ENCODE data around the gene HMCN1.

The HMCN1 gene

DNA sequence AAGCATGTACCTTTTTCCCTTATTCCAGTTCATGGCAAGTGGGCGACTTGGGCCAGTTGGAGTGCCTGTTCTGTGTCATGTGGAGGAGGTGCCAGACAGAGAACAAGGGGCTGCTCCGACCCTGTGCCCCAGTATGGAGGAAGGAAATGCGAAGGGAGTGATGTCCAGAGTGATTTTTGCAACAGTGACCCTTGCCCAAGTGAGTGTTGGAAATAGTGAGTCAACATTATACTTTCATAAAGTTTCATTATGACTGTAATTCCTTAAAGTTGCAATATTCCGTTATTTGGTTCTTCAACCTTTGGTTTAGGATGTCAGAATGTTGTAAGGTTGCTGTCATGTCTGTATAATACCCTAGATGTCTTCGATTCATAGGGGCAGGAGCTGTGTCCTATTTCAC, 410.3 kb downstream of the HMCN1 start:
- Histone ChIP-seq H3K4me1 (ENCODE audit: insufficient read depth, low read length, severe bottlenecking) (no peaks in the 10 kb centered on the region), H3K27me3 (ENCODE audit: insufficient read depth, low read length) (no peaks in the 10 kb centered on the region), H4K20me1 (ENCODE audit: insufficient read depth, low read length) (no peaks in the 10 kb centered on the region), H3K9me3 (ENCODE audit: low read length) (no peaks in the 10 kb centered on the region), H3K27ac (ENCODE audit: low read depth, low read length, poor library complexity, severe bottlenecking) (no peak overlapping the region), H3K79me2 (ENCODE audit: insufficient read depth, low read length) (no peaks in the 10 kb centered on the region), H3K9me2 (ENCODE audit: low read depth, low read length) (no peaks in the 10 kb centered on the region), H3K4me2 (ENCODE audit: low read length) (no peak overlapping the region), H2AFZ (ENCODE audit: low read length) (no peak overlapping the region), H3F3A (ENCODE audit: insufficient read depth, low read length) (no peaks in the 10 kb centered on the region), H3K9ac (ENCODE audit: low read length) (no peak overlapping the region), H3K4me3 (ENCODE audit: low read depth, low read length, poor library complexity, severe bottlenecking) (no peak overlapping the region), H3K36me3 (ENCODE audit: insufficient read depth, low read length) (no peaks in the 10 kb centered on the region)
- TF ChIP-seq, protein P1, sequence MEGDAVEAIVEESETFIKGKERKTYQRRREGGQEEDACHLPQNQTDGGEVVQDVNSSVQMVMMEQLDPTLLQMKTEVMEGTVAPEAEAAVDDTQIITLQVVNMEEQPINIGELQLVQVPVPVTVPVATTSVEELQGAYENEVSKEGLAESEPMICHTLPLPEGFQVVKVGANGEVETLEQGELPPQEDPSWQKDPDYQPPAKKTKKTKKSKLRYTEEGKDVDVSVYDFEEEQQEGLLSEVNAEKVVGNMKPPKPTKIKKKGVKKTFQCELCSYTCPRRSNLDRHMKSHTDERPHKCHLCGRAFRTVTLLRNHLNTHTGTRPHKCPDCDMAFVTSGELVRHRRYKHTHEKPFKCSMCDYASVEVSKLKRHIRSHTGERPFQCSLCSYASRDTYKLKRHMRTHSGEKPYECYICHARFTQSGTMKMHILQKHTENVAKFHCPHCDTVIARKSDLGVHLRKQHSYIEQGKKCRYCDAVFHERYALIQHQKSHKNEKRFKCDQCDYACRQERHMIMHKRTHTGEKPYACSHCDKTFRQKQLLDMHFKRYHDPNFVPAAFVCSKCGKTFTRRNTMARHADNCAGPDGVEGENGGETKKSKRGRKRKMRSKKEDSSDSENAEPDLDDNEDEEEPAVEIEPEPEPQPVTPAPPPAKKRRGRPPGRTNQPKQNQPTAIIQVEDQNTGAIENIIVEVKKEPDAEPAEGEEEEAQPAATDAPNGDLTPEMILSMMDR (IDR thresholded peaks at IDR 0.05; ENCODE audit: low read length): no peak
- no peak for TF ChIP-seq EZH2 (IDR thresholded peaks at IDR 0.05; ENCODE audit: borderline replicate concordance, low read length)

DNA sequence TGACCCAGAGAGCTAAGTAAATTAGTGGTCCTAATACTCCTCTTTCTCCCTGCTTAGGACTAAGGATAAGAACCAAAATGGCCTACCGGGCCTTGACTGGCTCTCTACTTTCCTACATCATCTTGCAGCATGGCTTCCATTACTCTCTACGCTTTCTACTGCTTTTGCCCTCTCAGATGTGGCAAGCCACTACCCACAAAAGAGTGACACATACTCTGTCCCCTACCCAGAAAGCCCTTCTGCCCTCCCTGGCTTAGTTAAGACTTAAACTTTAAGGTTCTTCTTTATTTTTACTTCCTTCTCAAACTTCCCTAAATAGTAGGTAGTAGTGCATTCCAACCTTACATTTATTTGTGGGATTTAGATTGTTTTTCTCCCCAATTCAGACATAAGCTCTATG, 412.8 kb downstream of the HMCN1 start:
- no peak overlapping the region for H3K4me2 ChIP-seq (ENCODE audit: low read length)
- H3F3A ChIP-seq (ENCODE audit: insufficient read depth, low read length): no peaks in the 10 kb centered on the region
- no peak overlapping the region for H2AFZ ChIP-seq (ENCODE audit: low read length)
- no peaks in the 10 kb centered on the region for H3K27me3 ChIP-seq (ENCODE audit: insufficient read depth, low read length)
- TF ChIP-seq EZH2 (IDR thresholded peaks at IDR 0.05; ENCODE audit: borderline replicate concordance, low read length): no peak
- TF ChIP-seq, protein P1 (IDR thresholded peaks at IDR 0.05; ENCODE audit: low read length): no peak
- no peak overlapping the region for H3K27ac ChIP-seq (ENCODE audit: low read depth, low read length, poor library complexity, severe bottlenecking)
- no peak overlapping the region for H3K4me3 ChIP-seq (ENCODE audit: low read depth, low read length, poor library complexity, severe bottlenecking)
- no peaks in the 10 kb centered on the region for H3K9me3 ChIP-seq (ENCODE audit: low read length)
- H4K20me1 ChIP-seq (ENCODE audit: insufficient read depth, low read length): no peaks in the 10 kb centered on the region
- H3K9ac ChIP-seq (ENCODE audit: low read length): no peak overlapping the region
- H3K9me2 ChIP-seq (ENCODE audit: low read depth, low read length): no peaks in the 10 kb centered on the region
- no peaks in the 10 kb centered on the region for H3K36me3 ChIP-seq (ENCODE audit: insufficient read depth, low read length)
- H3K79me2 ChIP-seq (ENCODE audit: insufficient read depth, low read length): no peaks in the 10 kb centered on the region
- H3K4me1 ChIP-seq (ENCODE audit: insufficient read depth, low read length, severe bottlenecking): no peaks in the 10 kb centered on the region

DNA sequence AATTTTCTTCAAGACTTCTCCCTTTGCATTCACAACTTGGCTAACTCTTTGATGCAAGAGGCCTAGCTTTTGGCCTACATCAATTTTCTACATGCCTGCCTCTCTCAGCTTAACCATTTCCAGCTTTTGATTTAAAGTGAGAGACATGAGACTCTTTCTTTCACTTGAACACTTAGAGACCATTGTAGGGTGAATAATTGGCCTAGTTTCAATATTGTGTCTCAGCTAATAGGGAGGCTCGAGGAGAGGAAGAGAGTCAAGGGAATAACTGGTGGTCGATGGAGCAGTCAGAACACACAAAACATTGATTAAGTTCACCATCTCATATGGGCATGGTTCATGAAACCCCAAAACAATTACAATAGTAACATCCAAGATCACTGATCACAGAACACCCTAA, 415.4 kb downstream of the HMCN1 start:
- no peaks in the 10 kb centered on the region for H4K20me1 ChIP-seq (ENCODE audit: insufficient read depth, low read length)
- no peaks in the 10 kb centered on the region for H3K9me2 ChIP-seq (ENCODE audit: low read depth, low read length)
- H3K79me2 ChIP-seq (ENCODE audit: insufficient read depth, low read length): no peaks in the 10 kb centered on the region
- no peak for TF ChIP-seq EZH2 (IDR thresholded peaks at IDR 0.05; ENCODE audit: borderline replicate concordance, low read length)
- TF ChIP-seq, protein P1 (IDR thresholded peaks at IDR 0.05; ENCODE audit: low read length): no peak
- H3K36me3 ChIP-seq (ENCODE audit: insufficient read depth, low read length): no peaks in the 10 kb centered on the region
- H3F3A ChIP-seq (ENCODE audit: insufficient read depth, low read length): no peaks in the 10 kb centered on the region
- H3K9ac ChIP-seq (ENCODE audit: low read length): no peak overlapping the region
- no peaks in the 10 kb centered on the region for H3K27me3 ChIP-seq (ENCODE audit: insufficient read depth, low read length)
- no peak overlapping the region for H3K4me2 ChIP-seq (ENCODE audit: low read length)
- no peaks in the 10 kb centered on the region for H3K4me1 ChIP-seq (ENCODE audit: insufficient read depth, low read length, severe bottlenecking)
- no peak overlapping the region for H3K4me3 ChIP-seq (ENCODE audit: low read depth, low read length, poor library complexity, severe bottlenecking)
- H2AFZ ChIP-seq (ENCODE audit: low read length): no peak overlapping the region
- H3K9me3 ChIP-seq (ENCODE audit: low read length): no peaks in the 10 kb centered on the region
- H3K27ac ChIP-seq (ENCODE audit: low read depth, low read length, poor library complexity, severe bottlenecking): no peak overlapping the region
